Neutrophil (primary cell): ENCODE measurements around the gene WDR44.
A peak's percentile ranks its signal among the peaks of the same experiment; 100 is the strongest.

Experiments
- H3K27ac ChIP-seq: fragments of 200-600 bp; sonication (generic); 2 replicates; pipeline ENCODE4 v1.5.1; 2016; ENCODE audit warnings: mild to moderate bottlenecking, moderate library complexity
- H3K27me3 ChIP-seq: fragments of 200-600 bp; sonication (generic); 2 replicates; pipeline ENCODE4 v1.6.0; 2016; ENCODE audit warnings: mild to moderate bottlenecking
- H3K36me3 ChIP-seq: fragments of 200-600 bp; sonication (generic); 2 replicates; pipeline ENCODE4 v1.5.1; 2017
- H3K4me1 ChIP-seq, 2 experiments: fragments of 200-600 bp in 1 of 2; sonication (generic) in 1 of 2; 1 replicate in 1 of 2; 2 replicates in 1 of 2; pipeline versions ENCODE4 v1.5.1 to v1.6.1; 2013 to 2016; ENCODE audit warnings: low read depth in 1 of 2, low read length in 1 of 2, mild to moderate bottlenecking in 1 of 2, moderate library complexity in 1 of 2; ENCODE audit not compliant: control insufficient read depth in 1 of 2, insufficient read depth in 1 of 2
- H3K4me3 ChIP-seq, 2 experiments: fragments of 200-600 bp in 1 of 2; sonication (generic) in 1 of 2; 1 replicate in 1 of 2; 2 replicates in 1 of 2; pipeline ENCODE4 v1.5.1; 2013 to 2016; ENCODE audit warnings: low read depth in 1 of 2, low read length in 1 of 2, mild to moderate bottlenecking in 1 of 2, moderate library complexity in 1 of 2
- H3K9me3 ChIP-seq: fragments of 200-600 bp; sonication (generic); 2 replicates; pipeline ENCODE4 v1.5.1; 2016
- CTCF ChIP-seq: fragments of 200-600 bp; sonication (generic); IDR thresholded peaks from 2 replicates; pipeline ENCODE4 v1.5.1; 2016; ENCODE audit warnings: antibody characterized with exemption

Gene WDR44

GRCh38 chrX:118350706-118351105, 4.8 kb downstream of the WDR44 start:
- H3K27me3 ChIP-seq, result no peaks in the 10 kb centered on the region
- no peak overlapping the region for H3K4me3 ChIP-seq
- no peaks in the 10 kb centered on the region for H3K36me3 ChIP-seq
- TF ChIP-seq CTCF, result no peak
- peaks cover 35 to 37% of the 10 kb centered on the region in 2 experiments for H3K4me1 ChIP-seq
- no peaks in the 10 kb centered on the region for H3K9me3 ChIP-seq
- H3K27ac ChIP-seq, result peak overlapping the region; percentile 61

GRCh38 chrX:118352566-118352965, 6.7 kb downstream of the WDR44 start:
- no peak overlapping the region for H3K27ac ChIP-seq
- no peaks in the 10 kb centered on the region for H3K36me3 ChIP-seq
- no peaks in the 10 kb centered on the region for H3K9me3 ChIP-seq

GRCh38 chrX:118353081-118353850, 7.4 kb downstream of the WDR44 start:
- Histone ChIP-seq H3K27ac (no peak overlapping the region), H3K27me3 (no peaks in the 10 kb centered on the region), H3K36me3 (no peaks in the 10 kb centered on the region), H3K9me3 (no peaks in the 10 kb centered on the region), H3K4me1 (peaks cover 21 to 24% of the 10 kb centered on the region in 2 experiments), H3K4me3 (no peak overlapping the region)
- TF ChIP-seq CTCF, result no peak

More at GRCh38 chrX:118352566-118352965, 6.7 kb downstream of the WDR44 start:
- H3K4me1 ChIP-seq, result peaks cover 28 to 31% of the 10 kb centered on the region in 2 experiments
- no peaks in the 10 kb centered on the region for H3K27me3 ChIP-seq
- TF ChIP-seq CTCF, result no peak
- no peak overlapping the region for H3K4me3 ChIP-seq

- H3K9me3 ChIP-seq, result no peaks in the 10 kb centered on the region
- no peak overlapping the region for H3K4me3 ChIP-seq
- no peaks in the 10 kb centered on the region for H3K36me3 ChIP-seq
- no peak overlapping the region for H3K27ac ChIP-seq
- no peaks in the 10 kb centered on the region for H3K27me3 ChIP-seq
- peaks cover 15 to 25% of the 10 kb centered on the region in 2 experiments for H3K4me1 ChIP-seq
- no peak for TF ChIP-seq CTCF
Measured at GRCh38 chrX:118355225-118355920, 9.5 kb downstream of the WDR44 start.

- H3K4me1 ChIP-seq, result peaks cover 13 to 21% of the 10 kb centered on the region in 2 experiments
- no peak overlapping the region for H3K27ac ChIP-seq
- H3K27me3 ChIP-seq, result no peaks in the 10 kb centered on the region
- H3K9me3 ChIP-seq, result no peaks in the 10 kb centered on the region
- H3K36me3 ChIP-seq, result no peaks in the 10 kb centered on the region
- no peak for TF ChIP-seq CTCF
- H3K4me3 ChIP-seq, result no peak overlapping the region
Measured at GRCh38 chrX:118356154-118356701, 10.3 kb downstream of the WDR44 start.
